HG02623 (cell line): ENCODE results near the gene PAPPA.

Source experiments
- ATAC-seq: cut with Tn5 transposase; IDR thresholded peaks from one replicate; pipeline ENCODE4 v1.9.1; 2021; ENCODE audit warnings: moderate library complexity; ENCODE audit not compliant: unreplicated experiment

PAPPA gene

DNA sequence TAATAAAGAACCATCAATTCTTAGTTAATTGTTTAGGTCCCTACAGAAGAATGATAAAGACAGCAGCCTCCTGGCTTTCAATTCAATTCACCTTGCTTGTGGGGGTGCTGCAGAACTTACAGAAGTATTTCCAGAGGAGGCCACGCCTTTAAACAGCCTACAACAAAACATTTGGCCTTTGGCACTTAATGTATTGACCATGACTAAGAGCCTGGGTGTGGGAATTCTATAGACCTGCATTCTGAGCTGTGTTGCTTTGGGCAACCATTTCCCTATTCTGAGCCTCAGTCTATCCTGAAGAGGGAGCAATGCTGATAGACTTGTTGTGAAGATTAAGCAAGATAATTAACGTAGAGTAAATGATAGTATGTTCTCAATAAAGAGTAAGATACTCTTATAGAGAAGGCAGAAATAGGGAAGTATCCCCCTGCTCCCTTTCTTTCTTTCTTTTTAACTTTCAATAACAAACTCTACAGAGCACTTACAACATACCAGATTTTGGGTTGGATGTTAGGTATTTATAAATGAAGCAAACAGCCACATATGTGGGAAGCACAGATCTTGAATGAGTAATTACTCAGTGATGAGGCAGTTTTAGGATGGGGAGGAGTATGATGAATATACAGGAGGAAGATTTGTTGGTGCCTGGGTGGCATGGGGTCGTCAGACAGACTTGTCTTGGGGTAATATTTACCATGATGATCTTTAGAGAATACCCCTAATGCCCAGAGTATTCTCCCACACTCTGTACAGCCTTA, 28.4 kb downstream of the PAPPA start:
- no peak for ATAC-seq

DNA sequence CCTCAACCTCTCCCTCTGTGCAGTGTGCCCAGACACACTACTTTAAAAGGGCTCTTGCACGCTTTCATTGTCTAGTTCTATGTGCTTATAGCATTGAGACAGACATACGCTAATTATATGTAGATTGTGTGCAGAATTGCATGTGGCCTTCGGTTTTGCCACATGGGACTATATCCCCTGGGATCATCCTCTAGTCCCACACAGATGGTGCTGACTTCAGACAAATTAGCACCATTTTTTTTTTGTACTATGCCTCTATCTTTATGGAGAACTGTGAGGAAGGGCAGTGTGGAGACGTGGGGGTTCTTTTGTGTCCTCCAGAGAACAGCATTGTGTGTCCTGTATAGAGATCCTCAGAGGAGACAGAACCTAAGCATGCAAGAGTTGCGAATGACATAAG, 29.3 kb downstream of the PAPPA start:
- ATAC-seq: no peak

DNA sequence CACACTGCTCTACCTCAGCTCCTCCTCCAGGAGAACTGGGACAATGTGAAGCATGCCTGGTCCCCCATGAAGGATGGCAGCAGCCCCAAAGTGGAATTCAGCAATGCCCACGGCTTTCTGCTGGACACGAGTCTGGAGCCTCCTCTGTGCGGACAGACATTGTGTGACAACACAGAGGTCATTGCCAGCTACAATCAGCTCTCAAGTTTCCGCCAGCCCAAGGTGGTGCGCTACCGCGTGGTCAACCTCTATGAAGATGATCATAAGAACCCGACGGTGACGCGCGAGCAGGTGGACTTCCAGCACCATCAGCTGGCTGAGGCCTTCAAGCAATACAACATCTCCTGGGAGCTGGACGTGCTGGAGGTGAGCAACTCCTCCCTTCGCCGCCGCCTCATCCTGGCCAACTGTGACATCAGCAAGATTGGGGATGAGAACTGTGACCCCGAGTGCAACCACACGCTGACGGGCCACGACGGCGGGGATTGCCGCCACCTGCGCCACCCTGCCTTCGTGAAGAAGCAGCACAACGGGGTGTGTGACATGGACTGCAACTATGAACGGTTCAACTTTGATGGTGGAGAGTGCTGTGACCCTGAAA, 34.1 kb downstream of the PAPPA start:
- ATAC-seq: no peak

DNA sequence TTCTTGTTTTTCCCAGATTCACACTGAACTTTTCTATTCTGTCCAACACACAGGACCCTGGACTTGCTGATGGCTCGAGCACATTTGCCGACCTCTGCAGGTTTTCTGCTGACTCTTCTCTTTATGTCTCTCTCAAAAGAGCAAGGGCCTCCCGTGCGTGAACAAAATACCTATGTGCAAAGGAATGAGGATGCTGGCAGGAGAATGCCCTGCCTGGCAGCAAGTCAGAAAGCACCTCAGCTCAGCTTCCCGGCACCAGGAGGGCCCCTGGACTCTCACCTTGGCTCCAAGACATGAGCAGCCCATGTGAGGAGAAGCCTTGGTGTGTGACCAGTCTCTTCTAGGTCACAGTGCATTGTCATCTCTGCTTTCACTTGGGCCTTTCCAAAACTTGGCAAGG, 36.1 kb downstream of the PAPPA start:
- no peak for ATAC-seq

DNA sequence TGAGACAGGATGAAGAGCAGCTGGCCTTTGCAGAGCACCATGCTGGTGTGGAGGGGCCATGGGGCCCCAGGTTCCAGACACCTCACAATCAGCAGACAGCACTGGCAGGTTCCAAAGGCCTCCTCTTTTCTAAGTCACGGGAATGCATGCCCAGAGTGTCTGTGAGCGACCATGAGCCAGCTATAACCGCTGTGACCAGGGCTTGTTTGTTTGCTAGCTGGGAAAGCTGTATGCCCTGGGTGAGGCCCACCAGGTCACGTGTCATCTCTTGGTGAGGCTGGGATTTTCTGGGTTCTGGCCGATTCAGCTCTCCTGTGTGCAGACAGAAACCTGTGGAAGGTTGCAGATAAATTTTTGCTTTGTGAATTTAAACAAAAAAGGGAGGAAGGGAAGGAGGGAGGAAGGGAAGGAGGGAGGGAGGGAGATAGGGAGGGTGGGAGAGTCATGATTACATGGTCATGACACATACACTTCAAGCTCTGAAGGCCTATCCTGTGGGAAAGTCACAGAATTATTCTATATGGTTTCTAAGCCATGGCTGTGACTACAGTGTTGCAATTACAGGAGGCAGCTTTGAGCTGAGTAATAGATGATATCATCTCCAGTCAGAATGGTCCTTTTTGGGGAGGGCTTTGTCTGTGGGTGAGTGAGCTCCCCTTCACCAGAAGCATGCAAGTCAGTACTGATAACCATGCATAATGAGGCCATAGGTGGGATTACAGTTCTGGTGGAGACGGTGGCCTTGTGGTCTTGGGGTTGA, 37.2 kb downstream of the PAPPA start:
- ATAC-seq: no peak

- ATAC-seq: no peak
Observed at GRCh38 chr9:116191576-116192415, 38.2 kb downstream of the PAPPA start.

DNA sequence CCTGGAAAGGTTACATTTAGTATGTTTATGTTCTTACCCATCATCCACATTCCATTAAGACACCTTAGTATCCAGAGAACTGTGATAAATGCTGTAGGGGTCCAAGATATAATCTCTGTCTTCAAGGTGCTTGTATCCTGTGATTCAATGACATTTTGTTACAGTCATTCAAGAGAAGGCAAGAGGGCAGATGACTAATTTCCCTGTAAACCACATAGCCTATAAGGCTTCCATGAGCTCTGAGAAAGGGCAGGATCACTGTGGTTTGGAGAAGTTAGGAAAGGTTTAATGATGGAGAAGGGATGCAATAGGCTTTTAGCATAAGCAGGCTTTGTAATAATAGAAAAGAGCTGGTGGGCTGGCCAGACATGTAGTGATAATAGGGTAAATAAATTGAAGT, 40.0 kb downstream of the PAPPA start:
- ATAC-seq: no peak

GRCh38 chr9:116196806-116197205, 43.2 kb downstream of the PAPPA start:
- no peak for ATAC-seq

DNA sequence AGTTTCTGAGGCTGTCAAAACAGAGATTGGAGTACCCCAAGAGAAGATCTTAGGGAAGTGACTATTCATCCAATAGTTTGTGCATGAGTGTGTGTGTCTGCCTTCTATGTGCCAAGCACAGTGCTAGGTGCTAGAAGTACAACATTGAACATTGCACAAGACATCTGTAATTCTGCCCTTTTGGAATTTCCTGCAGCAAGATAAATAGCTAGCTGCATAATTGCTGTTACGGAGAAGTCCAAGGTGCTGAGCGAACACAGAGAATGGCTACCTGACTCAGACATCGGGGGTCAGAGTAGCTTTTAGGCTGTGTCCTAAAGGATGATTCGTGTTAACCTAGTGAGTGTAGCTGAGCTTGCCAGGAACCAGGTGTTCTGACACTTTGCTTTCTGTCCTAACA, 44.8 kb downstream of the PAPPA start:
- ATAC-seq: no peak

GRCh38 chr9:116202219-116202912, 48.8 kb downstream of the PAPPA start:
- ATAC-seq: no peak

GRCh38 chr9:116204252-116204882, 50.8 kb downstream of the PAPPA start:
- no peak for ATAC-seq

DNA sequence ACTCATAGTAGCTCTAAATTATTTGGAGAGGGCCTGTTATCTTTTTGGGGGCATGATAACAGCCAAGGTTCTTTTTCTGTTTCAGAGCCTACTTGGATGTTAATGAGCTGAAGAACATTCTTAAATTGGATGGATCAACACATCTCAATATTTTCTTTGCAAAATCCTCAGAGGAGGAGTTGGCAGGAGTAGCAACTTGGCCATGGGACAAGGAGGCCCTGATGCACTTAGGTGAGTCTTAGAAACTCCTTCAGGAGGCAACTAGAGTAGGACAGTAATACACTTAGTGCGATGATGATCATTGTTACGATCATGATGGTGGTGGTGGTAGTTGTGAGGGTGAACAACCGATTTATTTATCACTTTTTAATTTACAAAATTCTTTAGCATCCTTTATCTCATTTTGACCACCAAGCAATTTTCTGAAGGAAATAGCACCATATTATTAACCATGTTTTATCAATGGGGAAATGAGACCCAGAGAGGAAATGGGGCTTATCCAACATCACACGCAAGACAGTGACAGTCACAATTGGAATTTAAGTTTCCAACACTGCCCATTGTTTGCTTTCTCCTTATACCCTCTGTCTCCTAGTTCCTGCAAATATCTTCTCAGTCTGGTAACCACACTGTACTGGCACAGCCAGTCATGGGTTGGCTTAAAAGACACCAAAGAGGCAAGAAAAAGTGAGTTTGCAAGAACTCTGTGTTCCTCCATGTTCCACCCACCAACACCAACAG, 54.0 kb downstream of the PAPPA start:
- ATAC-seq: no peak

GRCh38 chr9:116208417-116209232, 55.0 kb downstream of the PAPPA start:
- no peak for ATAC-seq

- ATAC-seq: no peak
Observed at GRCh38 chr9:116209414-116210116, 56.0 kb downstream of the PAPPA start.

DNA sequence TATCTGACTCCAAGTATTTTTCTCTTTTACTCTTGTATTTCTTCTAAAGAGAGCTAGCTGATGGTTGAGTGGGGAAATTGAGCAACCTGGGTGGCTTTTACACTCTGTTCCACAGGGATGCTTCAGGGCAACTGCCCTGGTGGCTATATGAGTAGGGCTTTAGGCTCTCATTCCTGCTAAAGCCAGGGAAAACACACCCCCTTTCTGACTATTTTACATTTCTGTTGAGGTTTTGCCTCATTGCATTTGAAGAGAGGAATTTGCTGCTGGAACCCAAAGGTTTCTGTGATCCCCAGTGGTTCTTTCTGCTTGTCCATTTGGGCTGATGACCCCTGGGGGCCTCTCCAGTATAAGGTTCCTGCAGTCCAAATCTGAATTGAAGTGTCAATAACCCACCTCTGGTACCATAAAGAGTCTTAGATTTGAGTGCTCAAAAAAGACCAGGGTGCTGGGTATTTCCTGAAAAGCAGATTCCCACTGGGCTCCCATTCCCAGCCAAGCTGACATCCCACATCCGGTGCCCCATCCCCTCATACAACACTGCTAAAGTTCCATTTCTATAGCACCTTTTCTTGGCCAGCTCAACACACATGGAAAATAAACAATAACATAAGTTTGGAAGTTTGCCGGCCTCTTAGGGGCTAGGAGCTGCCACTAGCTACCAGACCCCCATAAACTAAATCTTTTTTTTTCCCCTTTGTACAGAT, 59.5 kb downstream of the PAPPA start:
- ATAC-seq: no peak

- no peak for ATAC-seq
Observed at GRCh38 chr9:116213693-116214047, 60.1 kb downstream of the PAPPA start.

GRCh38 chr9:116218399-116218798, 64.8 kb downstream of the PAPPA start:
- no peak for ATAC-seq
